Right atrium auricular region (tissue), 2 donors: Measurements from ENCODE around the gene PPP1R1B. TPM values are rescaled to one million over a fixed set of nuclear protein-coding genes. Genes with fewer than 3 reads are reported as not detected.

ENCODE experiments used
- DNase-seq: peaks from one replicate; pipeline ENCODE4 v3.0.0-alpha.2; 2019; ENCODE audit warnings: low spot score
- H3K27ac ChIP-seq, 2 donors: fragments of 200-600 bp; sonication (generic); 1 replicate in 1 of 2; 2 replicates in 1 of 2; pipeline ENCODE4 v1.5.1; 2016 to 2019
- H3K27me3 ChIP-seq, 2 donors: fragments of 200-600 bp; sonication (generic); one replicate each; pipeline versions ENCODE4 v1.5.1 to v1.6.0; 2017 to 2019
- H3K36me3 ChIP-seq: fragments of 200-600 bp; sonication (generic); one replicate; pipeline ENCODE4 v1.5.1; 2016
- H3K4me1 ChIP-seq, 2 donors: fragments of 200-600 bp; sonication (generic); one replicate each; pipeline versions ENCODE4 v1.5.1 to v1.6.0; 2017 to 2019
- H3K4me3 ChIP-seq, 2 donors: fragments of 200-600 bp; sonication (generic); 1 replicate in 1 of 2; 2 replicates in 1 of 2; pipeline ENCODE4 v1.5.1; 2017 to 2019; ENCODE audit warnings: mild to moderate bottlenecking in 1 of 2, moderate library complexity in 1 of 2
- H3K9me3 ChIP-seq, 2 donors: fragments of 200-600 bp; sonication (generic); one replicate each; pipeline ENCODE4 v1.5.1; 2019
- total RNA-seq, 2 donors: library from RNA; depleted of rRNA; stranded (reverse); fragments of >200 nt; gene quantifications; one replicate each; pipeline ENCODE4 v1.1.0, GENCODE V29; 2016
- TF ChIP-seq, protein P1 (sequence below), 2 donors: fragments of 200-600 bp; sonication (generic); IDR thresholded peaks; one replicate each; pipeline ENCODE4 v1.5.1; 2019; ENCODE audit warnings: antibody characterized with exemption in 2 of 2

Gene PPP1R1B
- total RNA-seq, 2 donors from 2014 or later, result 6.7 TPM; not detected in 1

DNA sequence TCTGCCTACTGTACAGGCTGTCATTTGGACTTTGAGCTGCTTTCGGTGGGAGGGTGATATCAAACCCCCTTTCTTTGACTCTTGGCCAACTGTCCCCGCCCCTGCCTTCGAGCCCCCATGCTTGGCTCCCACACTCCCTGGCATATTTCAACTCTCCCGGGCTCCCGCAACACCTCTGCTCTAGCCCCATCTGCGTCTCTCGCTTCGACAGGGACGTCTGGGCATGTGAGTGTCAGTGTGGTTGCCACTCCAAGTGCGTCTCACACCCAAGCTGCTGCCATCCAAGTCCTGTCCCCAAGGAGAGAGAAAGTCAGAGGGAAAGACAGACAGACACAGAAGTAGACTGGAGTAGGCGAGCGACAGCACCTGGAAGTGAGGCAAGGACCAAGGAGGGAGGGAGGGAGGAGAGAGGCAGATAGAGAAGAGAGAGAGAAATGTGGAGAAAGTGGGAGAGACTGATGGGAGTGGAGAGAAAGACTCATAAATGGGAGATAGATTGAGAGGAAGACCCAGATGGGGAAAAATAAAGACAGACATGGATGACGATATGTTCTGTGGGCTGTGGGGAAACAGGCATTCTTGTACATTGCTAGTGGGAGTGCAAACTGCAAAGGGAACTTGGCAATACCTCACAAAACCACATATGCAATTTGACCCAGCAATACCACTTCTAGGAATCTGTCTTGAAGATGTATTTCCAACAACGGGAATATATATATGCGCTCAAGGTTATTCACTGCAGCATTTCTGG, 22.0 kb downstream of the PPP1R1B start:
- Histone ChIP-seq H3K27me3 (no peaks in the 10 kb centered on the region), H3K27ac (no peak overlapping the region), H3K36me3 (no peaks in the 10 kb centered on the region), H3K4me1 (peaks cover 0 to 36% of the 10 kb centered on the region in 2 donors), H3K9me3 (no peaks in the 10 kb centered on the region), H3K4me3 (no peak overlapping the region)
- TF ChIP-seq, protein P1, sequence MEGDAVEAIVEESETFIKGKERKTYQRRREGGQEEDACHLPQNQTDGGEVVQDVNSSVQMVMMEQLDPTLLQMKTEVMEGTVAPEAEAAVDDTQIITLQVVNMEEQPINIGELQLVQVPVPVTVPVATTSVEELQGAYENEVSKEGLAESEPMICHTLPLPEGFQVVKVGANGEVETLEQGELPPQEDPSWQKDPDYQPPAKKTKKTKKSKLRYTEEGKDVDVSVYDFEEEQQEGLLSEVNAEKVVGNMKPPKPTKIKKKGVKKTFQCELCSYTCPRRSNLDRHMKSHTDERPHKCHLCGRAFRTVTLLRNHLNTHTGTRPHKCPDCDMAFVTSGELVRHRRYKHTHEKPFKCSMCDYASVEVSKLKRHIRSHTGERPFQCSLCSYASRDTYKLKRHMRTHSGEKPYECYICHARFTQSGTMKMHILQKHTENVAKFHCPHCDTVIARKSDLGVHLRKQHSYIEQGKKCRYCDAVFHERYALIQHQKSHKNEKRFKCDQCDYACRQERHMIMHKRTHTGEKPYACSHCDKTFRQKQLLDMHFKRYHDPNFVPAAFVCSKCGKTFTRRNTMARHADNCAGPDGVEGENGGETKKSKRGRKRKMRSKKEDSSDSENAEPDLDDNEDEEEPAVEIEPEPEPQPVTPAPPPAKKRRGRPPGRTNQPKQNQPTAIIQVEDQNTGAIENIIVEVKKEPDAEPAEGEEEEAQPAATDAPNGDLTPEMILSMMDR (IDR thresholded peaks at IDR 0.05), result no peak
- no peak for DNase-seq

DNA sequence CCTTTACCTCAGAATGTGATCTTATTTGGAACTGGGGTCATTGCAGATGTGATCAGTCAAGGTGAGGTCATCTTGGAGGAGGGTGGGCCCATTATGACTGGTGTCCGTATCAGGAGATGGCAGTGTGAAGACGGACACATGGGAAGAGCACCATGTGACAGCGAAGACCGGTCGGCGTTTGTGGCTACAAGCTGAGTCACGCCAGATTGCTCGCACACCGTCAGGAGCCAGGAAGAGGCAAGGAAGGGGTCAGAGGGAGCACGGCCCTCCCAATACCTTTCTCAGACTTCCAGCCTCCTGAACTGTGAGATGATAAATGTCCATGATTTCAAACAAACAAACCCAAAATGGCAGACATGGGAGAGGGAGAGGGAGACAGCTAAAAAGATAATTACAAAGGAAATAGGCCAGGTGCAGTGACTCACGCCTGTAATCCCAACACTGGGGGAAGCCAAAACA, 23.4 kb downstream of the PPP1R1B start:
- Histone ChIP-seq H3K27me3 (no peaks in the 10 kb centered on the region), H3K4me1 (peaks cover 0 to 40% of the 10 kb centered on the region in 2 donors), H3K4me3 (no peak overlapping the region), H3K9me3 (no peaks in the 10 kb centered on the region), H3K27ac (no peak overlapping the region), H3K36me3 (no peaks in the 10 kb centered on the region)
- DNase-seq, result no peak
- TF ChIP-seq, protein P1 (IDR thresholded peaks at IDR 0.05), result no peak

DNA sequence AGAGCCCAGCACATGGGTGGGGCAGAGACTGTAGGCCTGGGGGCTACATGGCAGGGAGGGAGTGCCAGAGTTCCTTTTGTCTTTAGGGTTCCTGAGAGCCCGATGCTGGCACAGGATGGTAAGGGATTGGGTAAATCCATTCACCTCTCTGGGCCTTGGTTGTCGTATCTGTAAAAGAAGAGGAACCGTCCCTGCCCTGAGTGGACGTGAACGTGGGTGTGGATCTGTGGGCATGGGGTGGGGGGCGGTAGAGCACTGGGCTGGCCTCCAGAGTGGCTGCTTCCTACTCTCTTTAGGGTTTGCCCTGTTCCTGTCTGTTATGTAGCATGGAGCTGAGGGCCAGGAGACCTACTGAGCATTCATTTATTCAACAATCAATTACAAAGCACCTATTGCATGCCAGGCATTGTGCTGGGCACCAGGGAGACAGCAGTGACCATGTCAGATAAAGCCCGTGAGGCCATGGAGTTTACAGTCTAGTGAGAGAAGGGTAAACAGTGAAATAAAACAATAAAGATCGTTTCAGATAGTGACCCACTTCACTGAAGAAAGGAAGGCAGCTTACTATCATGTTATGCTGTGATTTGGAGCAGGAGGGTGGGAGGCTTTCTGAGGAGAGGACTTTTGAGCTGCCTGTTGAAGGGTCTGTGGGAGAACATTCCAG, 25.3 kb downstream of the PPP1R1B start:
- Histone ChIP-seq H3K27ac (no peak overlapping the region), H3K27me3 (no peaks in the 10 kb centered on the region)

DNA sequence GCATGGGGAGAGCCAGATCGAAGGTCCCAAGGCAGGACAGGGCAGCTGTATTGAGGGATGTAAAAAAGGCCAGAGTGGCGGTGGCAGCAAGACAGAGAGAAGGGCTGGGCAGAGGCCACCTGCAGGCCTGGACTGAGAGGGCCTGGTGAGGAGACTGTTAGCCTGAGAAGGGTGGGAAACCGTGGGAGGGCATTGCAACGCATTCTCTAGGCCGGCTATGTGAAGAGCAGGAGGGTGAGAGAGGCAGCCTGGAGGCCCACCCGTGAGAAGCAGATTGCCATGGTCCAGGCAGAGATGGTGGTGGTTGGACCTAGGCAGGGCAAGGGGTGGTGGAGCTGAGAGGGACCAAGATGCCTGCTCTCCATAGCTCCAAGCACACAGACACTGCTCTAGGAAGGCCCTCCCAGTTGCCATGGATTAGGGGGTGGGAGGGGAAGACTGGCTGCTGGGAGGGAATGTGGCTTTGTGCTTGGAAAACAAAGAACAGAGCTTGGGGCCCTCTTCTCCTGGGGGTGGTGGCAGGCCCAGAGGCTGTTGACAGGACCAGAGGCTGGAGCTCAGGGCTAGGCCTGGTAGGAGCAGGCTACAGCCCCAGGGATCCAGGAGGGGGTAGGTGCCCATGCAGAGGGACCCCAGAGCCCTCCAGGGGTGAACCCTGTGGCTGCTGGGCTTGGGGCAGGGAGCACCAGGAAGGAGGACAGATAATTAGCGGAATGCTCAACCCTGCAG, 26.0 kb downstream of the PPP1R1B start:
- H3K36me3 ChIP-seq, result no peaks in the 10 kb centered on the region
- TF ChIP-seq, protein P1 (IDR thresholded peaks at IDR 0.05), result no peak
- peaks cover 0 to 36% of the 10 kb centered on the region in 2 donors for H3K4me1 ChIP-seq
- no peak for DNase-seq
- H3K9me3 ChIP-seq, result no peaks in the 10 kb centered on the region
- no peak overlapping the region for H3K27ac ChIP-seq
- H3K4me3 ChIP-seq, result no peak overlapping the region
- no peaks in the 10 kb centered on the region for H3K27me3 ChIP-seq

More for the DNA sequence above, 25.3 kb downstream of the PPP1R1B start:
- peaks cover 0 to 40% of the 10 kb centered on the region in 2 donors for H3K4me1 ChIP-seq
- TF ChIP-seq, protein P1 (IDR thresholded peaks at IDR 0.05), result no peak
- no peak for DNase-seq
- no peak overlapping the region for H3K4me3 ChIP-seq
- no peaks in the 10 kb centered on the region for H3K9me3 ChIP-seq
- H3K36me3 ChIP-seq, result no peaks in the 10 kb centered on the region

DNA sequence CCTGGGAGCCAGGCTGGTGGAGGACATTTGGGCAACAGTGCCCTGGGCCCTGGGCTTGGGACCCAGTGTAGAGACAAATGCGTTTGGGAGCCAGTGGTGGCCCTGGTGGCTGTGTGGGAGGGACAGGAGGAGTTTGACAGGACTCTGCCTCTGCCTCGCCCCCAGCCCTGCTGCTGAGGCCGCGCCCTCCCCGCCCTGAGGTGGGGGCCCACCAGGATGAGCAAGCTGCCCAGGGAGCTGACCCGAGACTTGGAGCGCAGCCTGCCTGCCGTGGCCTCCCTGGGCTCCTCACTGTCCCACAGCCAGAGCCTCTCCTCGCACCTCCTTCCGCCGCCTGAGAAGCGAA, 26.5 kb downstream of the PPP1R1B start:
- no peaks in the 10 kb centered on the region for H3K9me3 ChIP-seq
- TF ChIP-seq, protein P1 (IDR thresholded peaks at IDR 0.05), result no peak
- no peak overlapping the region for H3K4me3 ChIP-seq
- no peak for DNase-seq
- peaks cover 3% of the 10 kb centered on the region for H3K36me3 ChIP-seq
- H3K27me3 ChIP-seq, result no peaks in the 10 kb centered on the region
- H3K4me1 ChIP-seq, result peaks cover 0 to 39% of the 10 kb centered on the region in 2 donors
- no peak overlapping the region for H3K27ac ChIP-seq
